Measurements from ENCODE around the gene F2.

GRCh38 chr11:46710821-46711269 is 8.2 kb upstream of the F2 start:
- no peak for TF ChIP-seq EZH2 (conservative IDR thresholded peaks at IDR 0.05; ENCODE audit: low read depth, low read length)
- TF ChIP-seq ATF3 (CRISPR knock-in tag; IDR thresholded peaks at IDR 0.05) = no peak
- TF ChIP-seq JARID2 (CRISPR knock-in tag; IDR thresholded peaks at IDR 0.05; ENCODE audit: insufficient replicate concordance) = no peak
- no peak for TF ChIP-seq ETS1 (CRISPR knock-in tag; IDR thresholded peaks at IDR 0.05)
- TF ChIP-seq ZNF780A (CRISPR knock-in tag; IDR thresholded peaks at IDR 0.05) = no peak
